Measurements from ENCODE around the gene C14orf132.
A peak's percentile ranks its signal among the peaks of the same experiment; 100 is the strongest.

Gene C14orf132

DNA sequence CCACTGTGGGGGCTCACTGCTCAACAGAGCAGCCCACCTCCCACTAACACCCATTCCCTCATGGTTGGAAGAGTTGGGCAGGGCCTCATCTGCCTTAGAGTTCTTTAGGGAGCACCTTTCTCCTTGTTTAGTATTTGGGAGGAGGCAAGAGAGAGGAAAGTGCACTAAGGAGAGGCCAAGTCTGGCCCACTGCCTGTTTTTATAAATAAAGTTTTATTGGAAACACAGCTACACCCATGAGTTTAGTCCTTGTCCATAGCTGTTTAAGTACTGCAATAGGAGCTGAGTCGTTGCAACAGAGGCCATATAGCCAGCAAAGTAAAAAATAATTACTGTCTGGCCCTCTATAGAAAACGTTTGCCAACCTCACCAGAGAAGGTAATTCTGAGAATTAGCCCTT, 63.9 kb downstream of the C14orf132 start:
- TF ChIP-seq, protein P1, sequence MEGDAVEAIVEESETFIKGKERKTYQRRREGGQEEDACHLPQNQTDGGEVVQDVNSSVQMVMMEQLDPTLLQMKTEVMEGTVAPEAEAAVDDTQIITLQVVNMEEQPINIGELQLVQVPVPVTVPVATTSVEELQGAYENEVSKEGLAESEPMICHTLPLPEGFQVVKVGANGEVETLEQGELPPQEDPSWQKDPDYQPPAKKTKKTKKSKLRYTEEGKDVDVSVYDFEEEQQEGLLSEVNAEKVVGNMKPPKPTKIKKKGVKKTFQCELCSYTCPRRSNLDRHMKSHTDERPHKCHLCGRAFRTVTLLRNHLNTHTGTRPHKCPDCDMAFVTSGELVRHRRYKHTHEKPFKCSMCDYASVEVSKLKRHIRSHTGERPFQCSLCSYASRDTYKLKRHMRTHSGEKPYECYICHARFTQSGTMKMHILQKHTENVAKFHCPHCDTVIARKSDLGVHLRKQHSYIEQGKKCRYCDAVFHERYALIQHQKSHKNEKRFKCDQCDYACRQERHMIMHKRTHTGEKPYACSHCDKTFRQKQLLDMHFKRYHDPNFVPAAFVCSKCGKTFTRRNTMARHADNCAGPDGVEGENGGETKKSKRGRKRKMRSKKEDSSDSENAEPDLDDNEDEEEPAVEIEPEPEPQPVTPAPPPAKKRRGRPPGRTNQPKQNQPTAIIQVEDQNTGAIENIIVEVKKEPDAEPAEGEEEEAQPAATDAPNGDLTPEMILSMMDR (IDR thresholded peaks at IDR 0.05; ENCODE audit: low read depth, low read length, missing control alignments), result no peak
- H3K4me3 ChIP-seq (replicated peaks; ENCODE audit: low read depth, low read length), result no peak overlapping the region
- no peak for DNase-seq (ENCODE audit: extremely low read depth, low read depth)

DNA sequence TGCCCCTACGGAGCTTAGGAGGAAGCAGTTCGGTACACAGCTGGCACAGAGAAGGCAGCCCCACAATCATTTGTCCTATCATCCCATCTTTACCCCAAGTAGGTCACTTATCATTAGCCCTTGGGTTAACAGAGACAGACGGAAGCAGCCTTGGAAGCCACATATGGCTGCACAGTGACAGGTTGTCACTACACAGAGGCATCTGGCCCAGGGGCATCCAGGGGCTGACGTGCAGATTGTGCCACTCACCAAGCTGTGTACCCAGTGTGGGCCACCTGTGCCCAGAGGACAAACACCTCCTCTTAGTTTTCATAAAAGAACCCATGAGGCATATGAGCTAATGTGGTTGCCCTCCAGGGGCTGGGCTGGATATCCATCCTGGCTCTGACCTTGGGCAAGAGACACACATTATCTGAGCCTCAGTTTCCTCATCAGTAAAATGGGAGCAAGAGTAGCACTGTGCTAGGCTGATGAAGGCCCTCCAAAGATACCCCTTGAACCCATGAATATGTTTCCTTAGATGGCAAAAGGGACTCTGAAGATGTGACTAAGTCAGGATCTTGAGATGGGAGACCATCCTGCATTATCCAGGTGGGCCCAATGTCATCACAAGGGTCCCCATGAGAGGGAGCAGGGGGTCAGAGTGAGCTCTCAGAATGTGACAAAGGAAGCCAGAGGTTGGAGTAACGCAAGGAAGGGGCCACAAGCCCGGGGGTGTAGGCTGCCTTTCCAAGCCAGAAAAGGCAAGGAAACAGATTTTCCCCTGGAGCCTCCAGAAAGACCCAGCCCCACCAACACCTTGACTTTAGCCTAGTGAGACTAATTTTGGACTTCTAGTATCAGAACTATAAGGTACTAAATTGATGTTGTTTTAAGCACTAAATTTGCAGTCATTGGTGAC, 64.6 kb downstream of the C14orf132 start:
- H3K4me3 ChIP-seq (replicated peaks; ENCODE audit: low read depth, low read length), result no peak overlapping the region
- TF ChIP-seq, protein P1 (IDR thresholded peaks at IDR 0.05; ENCODE audit: low read depth, low read length, missing control alignments), result no peak
- DNase-seq (ENCODE audit: extremely low read depth, low read depth), result no peak

DNA sequence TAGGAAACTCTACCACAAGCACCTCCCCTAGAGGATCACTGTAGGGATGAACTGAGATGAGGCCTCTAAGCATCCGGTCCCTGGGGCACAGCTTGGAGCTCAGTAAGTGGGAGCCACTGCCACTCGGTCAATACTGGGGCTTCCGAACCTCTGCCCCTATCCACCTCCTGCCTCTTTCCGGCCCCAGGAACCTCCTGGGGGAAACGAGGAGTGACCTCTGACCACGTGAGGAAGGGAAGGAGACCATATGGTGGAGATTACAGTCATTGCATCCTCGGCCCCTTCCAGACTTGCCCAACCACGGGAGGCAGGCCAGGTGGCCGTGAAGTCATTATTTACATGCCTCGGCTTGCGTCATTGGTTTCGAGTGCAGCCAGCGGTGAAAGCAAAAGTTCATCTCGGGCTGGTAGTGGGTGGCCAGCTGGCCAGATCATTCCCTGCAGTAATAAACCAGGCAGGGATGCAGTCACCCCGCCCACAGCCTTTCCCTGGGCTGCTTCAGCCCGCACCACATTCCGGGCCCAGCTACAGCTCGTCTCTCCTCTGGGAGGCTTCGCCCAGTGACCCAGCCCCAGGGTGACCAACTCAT, 65.4 kb downstream of the C14orf132 start:
- peak; percentile 96 for DNase-seq (ENCODE audit: extremely low read depth, low read depth)
- H3K4me3 ChIP-seq (replicated peaks; ENCODE audit: low read depth, low read length), result no peak overlapping the region
- TF ChIP-seq, protein P1 (IDR thresholded peaks at IDR 0.05; ENCODE audit: low read depth, low read length, missing control alignments), result no peak

DNA sequence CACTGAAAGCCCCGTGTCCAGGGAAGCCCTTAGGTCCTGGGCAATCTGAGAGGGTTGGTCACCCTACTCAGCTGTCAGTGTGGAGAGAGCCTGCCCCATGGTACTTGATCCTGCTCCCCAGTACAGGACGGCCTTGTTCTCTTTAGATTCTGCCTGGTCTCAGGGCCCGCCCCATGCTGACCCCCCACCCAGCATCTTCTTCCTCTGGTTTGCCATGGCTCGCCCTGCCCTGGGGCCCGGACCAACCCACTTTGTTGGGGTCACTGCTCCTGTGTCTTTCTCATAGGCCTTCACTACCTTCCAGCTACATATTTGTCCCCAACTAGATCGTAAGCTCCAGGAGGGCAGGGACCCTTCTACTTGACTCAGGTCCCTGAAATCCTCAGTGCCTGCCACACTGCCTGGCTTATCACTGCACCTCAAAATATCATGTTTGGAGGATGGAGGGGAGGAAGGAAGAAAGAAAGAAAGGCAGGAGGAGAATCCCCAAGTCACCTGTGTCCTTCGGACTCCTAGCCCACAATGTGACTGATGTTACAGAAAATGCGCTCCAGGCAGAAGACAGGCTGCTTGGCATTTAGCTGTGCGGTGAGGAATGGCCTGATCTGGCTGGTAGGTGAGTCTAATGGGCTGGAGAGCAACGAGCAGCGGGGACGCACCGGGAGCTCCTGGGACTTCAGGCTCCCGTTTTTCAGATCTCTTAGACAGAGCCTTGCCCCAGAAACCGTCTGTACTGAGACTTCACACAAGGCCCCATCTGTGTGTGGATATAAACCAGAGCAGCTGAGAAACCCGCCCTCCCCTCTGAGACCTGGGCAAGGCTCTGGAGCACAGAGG, 66.1 kb downstream of the C14orf132 start:
- no peak for DNase-seq (ENCODE audit: extremely low read depth, low read depth)
- TF ChIP-seq, protein P1 (IDR thresholded peaks at IDR 0.05; ENCODE audit: low read depth, low read length, missing control alignments), result no peak

DNA sequence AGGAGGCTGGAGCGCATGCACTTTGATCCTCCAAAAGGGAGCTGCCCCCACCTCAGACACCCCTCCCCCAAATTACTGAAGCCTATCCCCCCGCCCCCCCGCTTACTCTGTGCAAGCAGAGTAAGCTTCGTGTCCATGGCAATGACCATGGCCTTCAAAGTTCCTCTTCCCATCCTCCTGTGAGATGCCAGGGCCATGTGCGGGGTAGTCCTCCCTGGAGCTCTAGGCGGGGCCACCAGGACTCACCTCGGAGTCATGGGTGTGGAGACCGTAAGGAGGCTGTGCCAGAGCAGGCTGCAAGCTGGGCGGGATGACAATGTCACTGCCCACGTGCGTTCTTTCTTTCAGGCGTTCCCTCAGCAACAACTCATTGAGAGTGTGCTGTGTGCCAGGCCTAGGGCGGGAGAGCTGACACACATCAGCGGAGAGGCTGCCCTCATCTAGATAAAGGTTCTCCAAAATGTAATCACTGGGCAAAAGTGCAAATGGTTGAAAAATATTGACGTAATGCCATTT, 66.8 kb downstream of the C14orf132 start:
- no peak for DNase-seq (ENCODE audit: extremely low read depth, low read depth)
- no peak overlapping the region for H3K4me3 ChIP-seq (replicated peaks; ENCODE audit: low read depth, low read length)

More for the DNA sequence above, 66.1 kb downstream of the C14orf132 start:
- H3K4me3 ChIP-seq (replicated peaks; ENCODE audit: low read depth, low read length), result no peak overlapping the region

DNA sequence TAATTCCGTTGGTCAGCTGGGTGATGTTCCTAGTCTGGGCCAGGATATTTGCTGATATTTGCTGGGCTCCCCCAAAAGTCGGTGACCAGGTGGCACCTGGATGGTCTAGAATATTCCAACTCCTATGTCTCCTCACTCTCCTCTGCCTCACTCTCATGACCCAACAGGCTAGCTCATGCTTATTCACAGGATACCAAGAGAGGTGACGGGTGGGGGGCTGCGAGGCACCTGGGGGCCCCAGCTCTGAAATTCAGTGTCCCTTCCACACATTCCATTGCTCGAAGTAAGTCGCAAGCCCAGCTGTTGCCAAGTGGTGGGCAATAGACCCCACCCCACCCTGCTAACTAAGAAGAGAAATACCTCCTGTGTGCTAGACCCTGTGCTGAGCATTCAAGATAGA, 67.7 kb downstream of the C14orf132 start:
- TF ChIP-seq, protein P1 (IDR thresholded peaks at IDR 0.05; ENCODE audit: low read depth, low read length, missing control alignments), result no peak
- no peak overlapping the region for H3K4me3 ChIP-seq (replicated peaks; ENCODE audit: low read depth, low read length)
- DNase-seq (ENCODE audit: extremely low read depth, low read depth), result no peak

More for the DNA sequence above, 66.8 kb downstream of the C14orf132 start:
- TF ChIP-seq, protein P1 (IDR thresholded peaks at IDR 0.05; ENCODE audit: low read depth, low read length, missing control alignments), result no peak

All from HFF-Myc (cell line).